GM12864 (cell line): ENCODE measurements around the gene PTHLH.

Source experiments
- DNase-seq: peaks from one replicate; pipeline ENCODE4 v3.0.0-alpha.2; 2011; ENCODE audit warnings: low read depth
- H3K4me3 ChIP-seq: 2 replicates; pipeline ENCODE4 v1.5.1; 2011; ENCODE audit warnings: mild to moderate bottlenecking, low read depth, low read length, control low read depth
- CTCF ChIP-seq: IDR thresholded peaks from 2 replicates; pipeline ENCODE4 v1.5.1; 2011; ENCODE audit warnings: low read depth, mild to moderate bottlenecking, moderate library complexity, low read length, control low read depth, inconsistent platforms; ENCODE audit errors: missing control alignments

PTHLH gene

GRCh38 chr12:27951898-27952297, 20.6 kb downstream of the PTHLH start:
- TF ChIP-seq CTCF, result no peak
- no peak overlapping the region for H3K4me3 ChIP-seq
- DNase-seq, result no peak

- H3K4me3 ChIP-seq, result no peak overlapping the region
- TF ChIP-seq CTCF, result no peak
- no peak for DNase-seq
Observed at GRCh38 chr12:27946421-27946820, 26.1 kb downstream of the PTHLH start.

- peak; percentile 78 for TF ChIP-seq CTCF
- H3K4me3 ChIP-seq, result no peak overlapping the region
- DNase-seq, result peak; percentile 42
Observed at GRCh38 chr12:27940756-27941402, 31.7 kb downstream of the PTHLH start.

GRCh38 chr12:27940245-27940644, 32.3 kb downstream of the PTHLH start:
- TF ChIP-seq CTCF, result no peak
- no peak overlapping the region for H3K4me3 ChIP-seq
- DNase-seq, result no peak

GRCh38 chr12:27937768-27938167, 34.8 kb downstream of the PTHLH start:
- no peak for TF ChIP-seq CTCF
- no peak for DNase-seq
- no peak overlapping the region for H3K4me3 ChIP-seq

GRCh38 chr12:27936196-27936595, 36.3 kb downstream of the PTHLH start:
- DNase-seq, result no peak
- TF ChIP-seq CTCF, result no peak
- H3K4me3 ChIP-seq, result no peak overlapping the region

GRCh38 chr12:27934276-27934675, 38.3 kb downstream of the PTHLH start:
- H3K4me3 ChIP-seq, result no peak overlapping the region
- TF ChIP-seq CTCF, result no peak
- DNase-seq, result no peak
